GM19328 (cell line): ENCODE measurements around the gene NMNAT3.
"Not testable (repeated sequence)": the region's sequence is repeated elsewhere in the genome, so short reads cannot be mapped to it uniquely, and the experiment has no call there.

Experiments used
- ATAC-seq: cut with Tn5 transposase; IDR thresholded peaks from one replicate; pipeline ENCODE4 v1.9.1; 2021; ENCODE audit warnings: mild to moderate bottlenecking, moderate library complexity; ENCODE audit not compliant: unreplicated experiment

The NMNAT3 gene

DNA sequence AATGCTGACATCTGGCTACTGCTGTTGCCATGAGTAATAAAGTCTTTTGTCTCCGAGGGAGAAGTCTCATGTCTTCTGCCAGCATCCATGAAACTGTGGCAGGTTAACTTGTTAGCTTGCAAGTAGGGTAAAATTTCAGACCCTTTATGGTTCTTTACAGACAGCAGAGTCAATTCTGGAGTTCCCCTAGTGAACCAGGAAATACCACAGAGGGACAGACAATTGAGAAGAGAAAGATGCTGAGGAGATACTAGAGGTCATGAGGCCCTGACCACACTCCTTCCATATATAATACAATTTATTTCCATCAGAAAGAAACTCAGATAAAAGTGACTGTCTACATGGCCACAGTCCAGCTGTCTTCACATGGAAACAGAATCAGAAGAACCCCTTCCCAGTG is 38.1 kb downstream of the NMNAT3 start:
- ATAC-seq = no peak

DNA sequence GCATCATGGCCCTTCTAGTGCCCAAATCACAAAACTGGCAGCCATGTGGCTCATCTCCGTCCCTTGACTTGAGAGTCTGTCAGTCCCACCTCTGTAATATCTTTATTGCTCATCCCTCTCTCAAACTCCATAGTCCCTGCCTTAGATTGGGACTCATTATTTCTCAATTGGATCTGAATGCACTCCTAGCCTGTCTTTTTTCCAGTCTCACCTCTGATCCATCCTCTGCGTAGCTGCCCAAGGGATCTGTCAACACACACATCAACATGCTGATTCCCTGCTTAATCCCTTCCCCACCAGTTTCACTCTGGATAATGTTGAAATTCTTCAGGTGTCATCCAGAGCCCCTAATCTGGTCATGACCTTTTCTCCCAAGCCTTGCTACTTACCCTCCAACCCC is 39.3 kb downstream of the NMNAT3 start:
- no peak for ATAC-seq

DNA sequence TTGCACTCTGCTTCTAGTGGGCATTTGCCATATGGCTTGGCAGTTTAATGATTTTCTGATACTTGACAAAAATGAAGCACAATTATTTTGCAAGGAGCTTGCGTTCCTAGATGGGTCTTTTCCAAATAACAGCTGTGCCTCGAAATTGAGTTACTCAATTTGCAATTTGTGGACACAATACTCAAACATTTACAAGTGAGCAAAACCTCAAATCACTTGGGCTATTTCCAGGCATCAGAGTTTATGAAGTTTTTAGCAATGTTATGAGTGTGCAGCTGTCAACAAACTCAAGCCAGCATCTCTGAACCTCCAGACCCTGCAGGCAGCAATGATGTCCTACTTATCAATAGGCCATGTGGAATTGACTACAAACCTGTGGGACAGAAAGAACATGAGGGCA is 41.3 kb downstream of the NMNAT3 start:
- no peak for ATAC-seq

DNA sequence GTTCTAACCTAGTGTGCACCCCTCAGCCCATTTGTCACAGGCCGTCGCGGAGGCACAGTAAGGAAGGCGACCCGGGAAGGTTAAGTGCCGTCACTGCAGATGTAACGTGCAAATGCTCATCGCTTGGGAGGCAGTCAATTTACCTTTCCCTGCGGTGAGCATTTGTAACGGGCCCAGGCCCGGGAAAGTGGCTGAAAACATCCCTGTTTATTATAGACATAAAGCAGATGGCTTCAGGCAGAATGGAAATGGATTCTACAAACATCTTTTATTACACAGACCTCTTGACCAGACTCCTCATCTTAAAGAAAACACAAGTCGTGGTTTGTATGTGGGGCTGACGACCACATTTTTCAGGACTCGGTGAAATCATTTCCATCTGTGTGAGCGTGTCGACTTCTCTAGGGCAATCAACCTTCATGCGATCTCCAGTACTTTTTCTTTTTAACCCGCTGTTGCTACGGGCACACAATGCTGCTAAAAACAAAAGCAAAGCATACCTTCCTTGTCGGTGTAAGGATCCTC is 43.6 kb downstream of the NMNAT3 start:
- ATAC-seq = no peak

DNA sequence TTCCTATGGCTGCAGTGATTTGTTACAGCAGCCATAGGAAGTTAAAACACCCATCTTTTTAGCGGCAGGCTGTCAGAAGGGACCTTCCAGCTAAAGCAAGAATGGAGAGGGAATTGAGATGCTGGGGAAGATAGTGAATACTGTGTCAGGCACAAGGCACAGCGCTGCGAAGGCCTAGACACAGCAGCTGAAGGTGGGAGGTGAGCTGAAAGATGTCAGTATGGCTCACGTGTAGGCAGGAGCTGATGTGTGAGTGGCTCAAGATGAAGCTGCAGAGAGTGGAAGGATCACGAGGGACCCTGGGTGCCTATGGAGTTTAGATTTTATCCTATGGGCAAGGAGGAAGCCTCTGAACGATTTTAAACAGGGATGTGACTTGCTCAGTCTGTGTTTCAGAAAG is 44.3 kb downstream of the NMNAT3 start:
- ATAC-seq = no peak

DNA sequence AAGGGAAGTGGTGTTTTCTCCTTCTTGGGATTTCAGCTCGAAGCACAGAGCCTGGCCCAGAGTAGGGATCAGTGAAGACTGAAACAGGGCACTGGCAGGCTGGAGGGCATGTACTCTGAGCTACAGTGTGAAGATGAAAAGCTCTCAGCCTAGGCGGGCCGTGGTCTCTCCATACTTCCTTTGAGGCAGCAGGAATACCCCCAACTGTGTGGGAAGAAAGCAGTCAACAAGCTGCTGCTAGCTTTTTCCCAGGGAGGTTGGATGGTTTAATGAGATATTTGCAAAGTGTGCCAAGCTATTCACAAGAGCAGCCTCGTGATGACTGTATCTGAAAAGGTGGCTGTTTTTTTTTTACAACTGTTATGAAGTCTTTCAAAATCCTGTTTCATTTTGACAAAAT is 47.2 kb downstream of the NMNAT3 start:
- no peak for ATAC-seq

DNA sequence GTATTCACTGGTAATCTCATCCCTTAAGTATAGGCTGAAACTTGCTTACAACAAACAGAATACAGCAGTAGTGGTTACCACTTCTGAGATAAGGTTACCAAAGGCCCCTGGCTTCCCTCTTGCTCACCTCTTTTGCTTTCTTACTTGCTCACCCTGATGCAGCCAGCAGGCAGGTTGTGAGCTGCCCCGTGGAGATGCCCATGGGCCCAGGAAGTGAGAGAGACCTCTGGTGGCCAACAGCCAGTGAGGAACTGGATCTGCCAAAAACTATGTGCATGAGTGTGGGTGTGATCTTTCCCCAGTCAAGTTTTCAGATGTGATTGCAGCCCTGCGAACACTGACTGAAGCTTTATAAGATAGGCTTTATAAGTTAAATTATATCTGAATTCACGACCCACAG is 48.7 kb downstream of the NMNAT3 start:
- no peak for ATAC-seq

DNA sequence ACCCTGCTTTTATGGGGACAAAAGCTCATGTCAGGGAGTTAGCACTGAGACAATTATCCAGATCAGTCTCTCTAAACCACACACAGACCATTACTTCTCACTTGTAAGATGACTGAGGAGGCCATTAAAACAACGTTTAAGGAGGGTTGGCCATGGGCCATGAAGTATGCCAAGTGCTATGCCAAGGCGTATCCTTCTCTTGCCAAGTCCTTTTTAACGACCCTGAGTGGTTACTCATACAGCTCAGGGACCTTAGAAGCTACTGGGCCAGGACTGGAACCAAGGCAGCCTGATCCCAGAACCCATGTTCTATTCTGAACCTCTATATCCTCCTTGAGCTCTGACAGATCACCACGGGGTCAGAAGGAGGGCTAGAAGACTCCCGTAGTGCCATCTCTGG is 50.0 kb downstream of the NMNAT3 start:
- ATAC-seq = no peak

DNA sequence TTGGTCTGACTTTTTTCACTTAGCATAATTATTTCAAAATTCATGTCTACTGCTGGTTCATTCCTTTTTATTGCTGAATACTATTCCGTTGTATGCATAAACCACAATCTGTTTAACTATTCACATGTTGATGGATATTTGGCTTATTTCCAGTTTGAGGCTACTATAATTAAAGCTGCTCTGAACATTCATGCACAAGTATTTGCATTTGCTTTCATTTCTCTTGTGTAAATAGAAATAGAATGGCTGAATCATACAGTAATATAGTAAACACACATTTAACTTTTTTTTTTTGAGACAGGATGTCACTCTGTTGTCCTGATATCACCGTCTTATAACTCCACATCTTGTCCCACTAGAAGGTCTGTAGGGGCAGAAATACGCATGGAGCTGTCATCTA is 57.3 kb downstream of the NMNAT3 start:
- ATAC-seq = no peak

DNA sequence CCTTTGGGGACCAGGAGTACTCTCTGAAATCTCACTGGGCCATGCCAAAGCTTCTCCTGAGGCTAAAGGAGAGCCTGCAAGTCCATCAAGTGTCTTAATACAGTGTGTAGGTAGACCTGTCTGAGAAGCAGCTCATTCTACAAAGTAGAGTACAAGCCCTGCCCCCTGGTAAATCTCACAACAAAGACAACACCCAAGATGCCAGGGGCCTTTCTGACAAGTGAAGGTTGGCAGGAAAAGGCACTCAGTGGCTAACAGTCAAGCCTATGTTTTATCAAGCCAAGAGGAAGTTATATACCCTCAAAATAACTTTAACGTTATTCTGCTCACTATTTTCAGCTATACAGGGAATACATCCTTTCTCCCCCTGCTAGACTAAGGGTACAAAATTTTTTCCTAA is 58.3 kb downstream of the NMNAT3 start:
- ATAC-seq = no peak

DNA sequence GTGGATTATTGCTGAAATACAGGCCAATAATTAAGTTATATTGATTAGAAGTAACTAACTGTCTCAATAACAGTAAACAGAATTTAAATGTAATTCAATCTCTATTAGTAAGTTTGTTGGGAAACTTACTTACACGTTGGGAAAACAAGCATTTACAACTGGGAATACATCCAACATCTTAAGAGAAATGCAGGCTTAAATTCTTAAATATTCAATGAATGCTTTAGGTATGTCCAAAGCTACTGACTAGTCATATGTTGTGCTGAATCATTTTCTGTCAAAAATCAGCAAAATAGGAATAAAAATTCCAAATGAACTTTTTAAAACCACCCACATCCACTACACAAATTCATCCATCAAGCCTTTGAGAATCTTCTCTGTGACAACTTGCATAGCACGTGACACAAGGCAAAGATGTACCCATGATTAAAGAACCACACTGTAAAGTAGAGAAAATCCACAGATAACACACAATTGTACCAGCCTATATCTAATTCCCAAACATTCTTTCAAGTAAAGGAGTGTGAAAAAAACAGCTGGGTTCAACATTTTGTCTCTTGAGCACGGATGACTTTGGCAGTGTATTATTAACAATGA is 60.0 kb downstream of the NMNAT3 start:
- no peak for ATAC-seq

DNA sequence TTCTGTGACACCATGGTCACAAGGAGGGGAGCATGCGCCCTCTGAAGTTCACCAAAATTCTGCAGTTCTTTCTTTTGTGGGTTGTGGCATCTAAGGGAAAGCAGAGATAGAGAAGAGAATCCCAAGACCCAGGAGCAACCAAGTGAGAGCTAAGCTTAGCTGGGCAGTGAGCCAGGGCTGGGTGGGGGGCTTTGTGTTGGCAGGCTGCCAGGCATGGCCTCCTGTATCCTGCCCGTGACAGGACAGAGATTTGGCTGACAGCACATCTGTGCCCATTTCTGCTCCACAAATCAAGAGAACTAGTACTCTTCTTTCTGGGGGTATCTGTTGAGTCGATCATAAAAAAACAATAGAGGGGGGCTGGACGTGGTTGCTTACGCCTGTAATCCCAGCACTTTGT is 66.2 kb downstream of the NMNAT3 start:
- no peak for ATAC-seq

DNA sequence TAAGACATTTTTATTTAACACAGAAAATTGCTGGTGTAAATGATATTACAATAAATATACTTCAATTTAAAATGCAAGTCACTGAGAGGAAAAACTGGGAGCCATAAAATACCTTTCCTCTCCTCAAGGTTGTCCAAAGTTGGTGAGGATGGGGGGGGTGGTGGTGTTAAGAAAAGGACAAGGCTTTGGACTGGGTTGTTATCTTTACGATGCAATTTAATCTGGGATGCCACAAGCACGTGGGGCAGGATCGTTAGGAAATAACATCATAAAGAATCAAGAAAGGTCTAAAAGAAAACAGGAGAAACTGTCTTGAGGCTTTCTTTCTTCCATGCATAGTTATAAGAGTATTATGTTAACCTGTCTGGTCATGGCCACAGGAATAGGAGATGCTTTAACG is 66.9 kb downstream of the NMNAT3 start:
- ATAC-seq = no peak

DNA sequence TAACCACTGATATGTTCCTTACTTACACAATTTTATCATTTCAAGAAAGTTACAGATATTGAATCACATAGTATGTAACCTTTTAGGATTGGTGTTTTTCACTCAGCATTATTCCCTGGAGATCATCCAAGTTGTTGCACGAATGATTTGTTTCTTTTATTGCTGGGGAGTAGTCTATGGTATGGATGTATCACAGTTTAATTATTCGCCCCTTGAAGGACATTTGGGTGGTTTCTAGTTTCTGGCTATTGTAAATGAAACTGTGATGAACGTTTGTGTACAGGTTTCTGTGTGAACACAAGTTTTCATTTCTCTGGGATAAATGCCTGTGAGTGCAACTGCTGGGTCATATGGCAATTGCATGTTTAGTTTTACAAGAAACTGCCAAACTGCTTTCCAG is 68.8 kb downstream of the NMNAT3 start:
- no peak for ATAC-seq

DNA sequence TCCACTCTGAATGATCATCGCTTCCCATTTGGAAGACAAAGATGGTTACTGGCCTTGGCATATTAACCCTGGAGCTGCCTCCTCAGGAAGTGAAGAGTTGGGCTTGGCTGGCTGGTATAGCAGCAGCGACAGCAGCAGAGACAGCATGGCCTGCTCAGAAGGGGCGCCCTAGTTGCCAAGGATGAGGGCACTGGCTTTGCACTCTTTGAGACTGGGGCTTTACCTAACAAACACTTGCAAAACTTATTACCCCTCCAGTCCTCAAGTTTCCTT is 69.7 kb downstream of the NMNAT3 start:
- ATAC-seq = no peak

DNA sequence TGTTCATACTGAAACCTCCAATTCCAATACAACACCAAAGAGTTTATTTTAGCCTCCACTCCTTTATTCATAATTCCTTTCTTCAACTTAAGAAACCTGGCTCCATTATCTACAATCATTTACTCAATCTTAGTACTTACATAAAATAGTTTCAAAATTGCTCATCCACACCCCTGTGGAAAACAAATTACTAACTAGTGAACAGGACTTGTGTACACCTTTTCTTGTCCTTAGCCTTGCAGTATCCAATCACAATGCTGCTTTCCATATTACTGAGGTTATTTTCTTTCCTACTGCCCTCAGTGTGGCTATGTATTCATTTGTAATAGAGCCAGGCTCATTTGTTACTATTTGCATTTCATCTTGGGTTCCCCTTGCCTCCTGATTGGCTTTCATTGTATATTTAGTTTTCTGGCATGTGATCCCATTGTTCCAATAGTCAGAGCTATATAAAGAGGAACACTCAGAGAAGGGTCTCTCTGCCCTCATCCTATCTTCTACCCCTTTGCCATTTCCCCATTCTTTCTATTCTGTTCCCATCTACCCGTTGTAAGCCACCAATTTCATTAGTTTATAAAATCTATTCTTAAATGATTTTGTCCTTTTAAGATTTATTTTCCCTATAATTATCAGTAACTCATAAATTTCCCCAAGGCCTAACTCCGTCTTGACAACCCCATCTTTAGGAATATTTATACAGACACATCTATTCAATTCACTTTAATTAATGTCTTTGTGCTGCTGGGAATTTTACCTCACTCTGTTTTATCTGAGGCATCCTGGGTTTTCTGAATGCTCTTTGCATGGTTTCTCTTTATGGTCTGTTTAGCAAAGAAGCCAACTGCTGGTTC is 70.3 kb downstream of the NMNAT3 start:
- ATAC-seq = no peak

DNA sequence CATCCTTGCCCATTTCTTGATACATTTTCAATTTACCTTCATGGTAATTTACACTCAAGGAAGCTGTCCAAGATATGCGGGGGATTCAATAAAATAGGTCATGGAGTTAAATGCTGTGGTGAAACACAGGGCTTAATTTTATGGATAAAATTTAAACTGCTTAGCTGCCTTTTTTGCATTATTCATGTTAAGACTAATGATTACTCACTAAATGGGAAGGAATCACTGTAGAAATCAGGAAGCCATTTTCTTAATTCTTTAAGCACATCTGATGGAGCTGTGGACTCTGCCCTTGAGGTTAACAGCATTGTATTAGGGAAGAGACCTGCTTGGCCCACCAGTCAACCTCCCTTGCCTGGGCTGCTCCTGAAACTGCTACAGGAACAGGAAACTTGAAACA is 75.8 kb downstream of the NMNAT3 start:
- no peak for ATAC-seq

DNA sequence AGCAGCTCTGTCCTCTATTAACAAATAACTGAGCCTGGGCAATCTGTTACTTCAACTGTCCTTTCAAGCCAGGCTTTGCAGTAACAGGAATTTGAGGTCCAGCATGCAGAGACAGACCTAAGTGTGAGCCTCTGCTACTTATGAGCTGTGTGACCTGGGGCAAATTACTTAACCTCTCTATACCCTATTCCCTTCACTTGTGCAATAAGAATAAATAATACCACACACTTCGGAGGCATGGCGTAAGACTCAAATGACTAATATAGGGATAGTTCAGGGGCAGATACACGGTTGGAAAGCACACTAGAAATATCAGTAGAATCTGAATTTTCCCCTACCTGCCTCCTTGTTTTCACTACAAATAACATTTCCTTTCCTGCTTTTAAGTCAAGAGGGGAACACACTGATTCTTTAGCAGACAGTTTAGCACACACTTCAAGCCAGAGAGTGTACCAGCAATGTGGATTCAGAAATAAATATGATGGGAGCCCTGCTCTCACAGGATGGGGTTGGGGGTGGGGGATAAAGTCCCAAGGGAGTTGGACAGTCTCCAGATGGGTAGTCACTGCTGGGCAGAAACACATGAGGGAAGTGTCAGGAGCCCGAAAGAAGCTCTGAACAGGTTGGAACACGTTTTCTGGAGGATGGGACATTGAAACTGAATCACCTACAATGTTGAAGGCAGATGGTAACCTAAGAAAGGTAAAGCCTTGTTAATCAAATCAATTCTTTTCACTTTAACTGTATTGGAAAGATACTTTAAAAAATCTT is 76.4 kb downstream of the NMNAT3 start:
- ATAC-seq = no peak

DNA sequence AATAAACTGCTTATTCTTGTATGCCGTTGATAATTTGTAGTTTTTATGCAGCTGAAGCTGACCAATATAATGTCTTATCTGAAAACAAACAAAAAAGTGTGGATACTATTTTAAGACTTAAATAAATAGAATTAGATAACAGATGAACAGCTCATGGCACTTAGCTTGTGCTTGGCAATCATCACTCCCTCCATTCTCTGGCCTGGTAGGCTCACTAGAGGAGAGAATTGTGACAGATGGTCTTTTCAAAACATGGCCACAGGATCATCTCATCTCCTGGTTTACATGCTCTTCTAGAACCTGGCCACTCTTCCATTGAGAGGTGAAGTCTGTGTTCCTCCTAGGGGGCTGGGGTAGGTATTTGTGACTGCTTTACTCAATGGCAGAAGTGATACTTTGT is 79.8 kb downstream of the NMNAT3 start:
- ATAC-seq = no peak

DNA sequence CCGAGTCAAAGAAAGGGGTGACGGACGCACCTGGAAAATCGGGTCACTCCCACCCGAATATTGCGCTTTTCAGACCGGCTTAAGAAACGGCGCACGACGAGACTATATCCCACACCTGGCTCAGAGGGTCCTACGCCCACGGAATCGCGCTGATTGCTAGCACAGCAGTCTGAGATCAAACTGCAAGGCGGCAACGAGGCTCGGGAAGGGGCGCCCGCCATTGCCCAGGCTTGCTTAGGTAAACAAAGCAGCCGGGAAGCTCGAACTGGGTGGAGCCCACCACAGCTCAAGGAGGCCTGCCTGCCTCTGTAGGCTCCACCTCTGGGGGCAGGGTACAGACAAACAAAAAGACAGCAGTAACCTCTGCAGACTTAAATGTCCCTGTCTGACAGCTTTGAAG is 86.6 kb downstream of the NMNAT3 start:
- not testable (repeated sequence) for ATAC-seq

DNA sequence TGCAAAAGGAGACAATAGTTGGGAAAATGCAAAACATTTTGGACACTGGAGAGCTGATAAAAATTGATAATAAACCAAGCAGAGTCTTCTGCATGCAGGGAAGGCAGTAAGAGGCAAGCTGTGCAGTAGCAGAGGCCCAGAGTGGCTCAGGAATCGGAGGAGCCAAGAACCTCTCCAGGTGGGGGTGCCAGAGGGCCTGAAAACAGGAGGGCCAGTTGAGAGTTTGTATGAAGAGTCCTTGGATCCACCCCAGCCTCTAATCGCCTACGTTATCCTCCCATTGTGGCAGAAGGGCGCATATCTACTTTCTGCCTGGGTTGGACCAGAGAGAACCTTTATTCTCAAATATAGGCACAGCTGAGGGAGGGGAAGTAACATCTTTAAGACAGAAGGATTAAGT is 89.3 kb downstream of the NMNAT3 start:
- ATAC-seq = no peak

DNA sequence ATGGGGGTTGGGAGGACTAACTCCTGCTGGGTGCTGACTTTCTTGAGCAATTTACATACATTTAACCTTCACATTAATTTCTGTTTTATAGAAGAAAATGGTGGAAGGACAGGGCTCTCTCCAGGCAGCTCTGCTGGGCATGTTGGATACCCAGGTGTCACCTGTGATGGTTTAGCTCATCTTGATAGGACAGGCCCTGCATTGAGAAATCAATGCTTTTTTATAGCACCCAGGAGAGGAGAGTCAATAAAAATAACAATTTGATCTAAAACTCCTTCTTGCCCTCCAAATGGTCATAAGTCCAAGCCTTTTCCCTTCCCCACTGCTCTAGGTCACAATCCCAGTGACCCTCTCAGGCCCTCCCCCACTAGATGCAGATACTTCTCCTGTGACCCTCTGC is 90.0 kb downstream of the NMNAT3 start:
- no peak for ATAC-seq
